Astrocyte (in vitro differentiated cells and primary cell): ENCODE data around the gene HEXIM2. TPM values are rescaled to one million over a fixed set of nuclear protein-coding genes. Genes with fewer than 3 reads are reported as not detected.

ENCODE experiments used
- DNase-seq: peaks from one replicate; pipeline ENCODE4 v3.0.0-alpha.2; 2010; ENCODE audit warnings: low read depth
- FAIRE-seq: peaks from 2 replicates; lab custom pipeline; 2011; peaks lifted over from hg19 to GRCh38; lab: Jason Lieb, UNC
- H2AFZ ChIP-seq: 2 replicates; pipeline ENCODE4 v1.6.0; 2012; ENCODE audit warnings: low read depth, low read length, inconsistent platforms
- H3K27ac ChIP-seq: 2 replicates; pipeline ENCODE4 v1.5.1; 2011; ENCODE audit warnings: low read depth, low read length, inconsistent platforms
- H3K27me3 ChIP-seq: 2 replicates; pipeline ENCODE4 v1.6.0; 2011; ENCODE audit warnings: low read length, inconsistent platforms; ENCODE audit not compliant: insufficient read depth
- H3K36me3 ChIP-seq: 2 replicates; pipeline ENCODE4 v1.5.1; 2011; ENCODE audit warnings: low read length, inconsistent platforms; ENCODE audit not compliant: insufficient read depth
- H3K4me1 ChIP-seq: 2 replicates; pipeline ENCODE4 v1.5.1; 2011; ENCODE audit warnings: low read length, inconsistent platforms; ENCODE audit not compliant: insufficient read depth
- H3K4me2 ChIP-seq: 2 replicates; pipeline ENCODE4 v1.6.0; 2012; ENCODE audit warnings: low read length, inconsistent platforms
- H3K4me3 ChIP-seq: 2 replicates; pipeline ENCODE4 v1.5.1; 2011; ENCODE audit warnings: low read depth, mild to moderate bottlenecking, low read length, inconsistent platforms; ENCODE audit not compliant: insufficient read depth
- H3K79me2 ChIP-seq: 2 replicates; pipeline ENCODE4 v1.6.0; 2012; ENCODE audit warnings: mild to moderate bottlenecking, low read length, inconsistent platforms; ENCODE audit not compliant: insufficient read depth
- H3K9ac ChIP-seq: 2 replicates; pipeline ENCODE4 v1.6.0; 2012; ENCODE audit warnings: mild to moderate bottlenecking, low read length, inconsistent platforms
- H3K9me3 ChIP-seq: 2 replicates; pipeline ENCODE4 v1.5.1; 2012; ENCODE audit warnings: low read depth, mild to moderate bottlenecking, low read length, inconsistent platforms; ENCODE audit not compliant: insufficient read depth
- H4K20me1 ChIP-seq: 2 replicates; pipeline ENCODE4 v1.6.0; 2012; ENCODE audit warnings: low read length, inconsistent platforms; ENCODE audit not compliant: insufficient read depth
- H3K27ac Mint-ChIP-seq: one replicate; pipeline ENCODE4 v1.8.0; 2021; ENCODE audit warnings: mild to moderate bottlenecking, mixed read lengths; ENCODE audit not compliant: unreplicated experiment
- H3K27me3 Mint-ChIP-seq: one replicate; pipeline ENCODE4 v1.8.0; 2021; ENCODE audit warnings: low read depth, mixed read lengths; ENCODE audit not compliant: unreplicated experiment
- H3K36me3 Mint-ChIP-seq: one replicate; pipeline ENCODE4 v1.8.0; 2021; ENCODE audit warnings: low read depth, mixed read lengths; ENCODE audit not compliant: unreplicated experiment
- H3K4me1 Mint-ChIP-seq: one replicate; pipeline ENCODE4 v1.8.0; 2021; ENCODE audit warnings: low read depth, mixed read lengths; ENCODE audit not compliant: unreplicated experiment
- H3K4me3 Mint-ChIP-seq: one replicate; pipeline ENCODE4 v1.8.0; 2021; ENCODE audit warnings: mild to moderate bottlenecking, moderate library complexity, mixed read lengths; ENCODE audit not compliant: unreplicated experiment
- H3K9me3 Mint-ChIP-seq: one replicate; pipeline ENCODE4 v1.8.0; 2021; ENCODE audit warnings: mild to moderate bottlenecking, mixed read lengths; ENCODE audit not compliant: unreplicated experiment
- EZH2 ChIP-seq: IDR thresholded peaks from 2 replicates; pipeline ENCODE4 v1.6.1; 2012; ENCODE audit warnings: mild to moderate bottlenecking, low read length, inconsistent platforms; ENCODE audit not compliant: insufficient read depth
- total RNA-seq: library from RNA; stranded (reverse); gene quantifications from 2 replicates; pipeline ENCODE4 v1.2.1, GENCODE V29; 2021
- TF ChIP-seq, protein P1 (sequence below): IDR thresholded peaks from 2 replicates; pipeline ENCODE4 v1.5.1; 2011; ENCODE audit warnings: low read depth, mild to moderate bottlenecking, inconsistent platforms, low read length, moderate library complexity; ENCODE audit not compliant: insufficient read depth

Gene HEXIM2
- total RNA-seq, 1 donor from 2014 or later = 9.0 TPM

DNA sequence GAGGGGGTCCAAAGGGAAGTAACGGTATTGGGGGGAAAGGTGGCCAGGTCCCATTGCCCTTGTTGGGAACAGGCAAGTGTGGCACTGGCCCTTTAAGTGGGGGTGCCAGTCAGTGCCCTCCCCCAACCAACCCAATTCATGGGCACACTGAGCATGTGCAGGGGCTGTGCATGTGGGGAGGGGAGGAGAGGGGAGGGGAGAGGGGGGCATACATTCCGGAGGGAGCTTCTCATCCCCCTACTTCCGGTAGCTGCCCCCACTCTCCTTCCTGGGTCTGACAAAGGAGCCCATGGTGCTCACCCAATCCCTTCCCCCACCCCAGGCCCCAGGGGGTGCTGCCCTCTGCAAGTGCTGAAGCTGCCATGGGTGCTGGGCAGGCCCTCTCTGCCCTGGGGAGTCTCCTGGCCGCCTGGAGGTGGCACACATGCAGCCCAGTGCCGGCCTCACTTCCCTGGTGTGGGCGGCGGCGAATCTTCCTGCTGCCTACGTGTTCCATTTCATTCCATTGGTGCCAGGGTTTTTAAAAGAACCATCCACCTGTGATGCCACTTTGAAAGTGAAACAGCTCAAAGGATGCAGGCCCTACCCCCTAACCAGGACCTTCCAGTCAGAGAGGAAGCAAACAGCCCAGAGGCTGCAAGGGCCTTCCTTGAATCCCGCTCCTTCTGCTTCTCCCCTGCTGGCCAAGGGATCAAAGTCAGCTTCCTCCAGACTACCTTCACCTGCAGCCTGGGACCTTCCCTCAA is 11.0 kb downstream of the HEXIM2 start:
- TF ChIP-seq EZH2 = no peak
- TF ChIP-seq, protein P1, sequence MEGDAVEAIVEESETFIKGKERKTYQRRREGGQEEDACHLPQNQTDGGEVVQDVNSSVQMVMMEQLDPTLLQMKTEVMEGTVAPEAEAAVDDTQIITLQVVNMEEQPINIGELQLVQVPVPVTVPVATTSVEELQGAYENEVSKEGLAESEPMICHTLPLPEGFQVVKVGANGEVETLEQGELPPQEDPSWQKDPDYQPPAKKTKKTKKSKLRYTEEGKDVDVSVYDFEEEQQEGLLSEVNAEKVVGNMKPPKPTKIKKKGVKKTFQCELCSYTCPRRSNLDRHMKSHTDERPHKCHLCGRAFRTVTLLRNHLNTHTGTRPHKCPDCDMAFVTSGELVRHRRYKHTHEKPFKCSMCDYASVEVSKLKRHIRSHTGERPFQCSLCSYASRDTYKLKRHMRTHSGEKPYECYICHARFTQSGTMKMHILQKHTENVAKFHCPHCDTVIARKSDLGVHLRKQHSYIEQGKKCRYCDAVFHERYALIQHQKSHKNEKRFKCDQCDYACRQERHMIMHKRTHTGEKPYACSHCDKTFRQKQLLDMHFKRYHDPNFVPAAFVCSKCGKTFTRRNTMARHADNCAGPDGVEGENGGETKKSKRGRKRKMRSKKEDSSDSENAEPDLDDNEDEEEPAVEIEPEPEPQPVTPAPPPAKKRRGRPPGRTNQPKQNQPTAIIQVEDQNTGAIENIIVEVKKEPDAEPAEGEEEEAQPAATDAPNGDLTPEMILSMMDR = no peak
- H3K4me1 ChIP-seq = peaks cover 31% of the 10 kb centered on the region
- H3K9ac ChIP-seq = peak overlapping the region; percentile 46
- H3K79me2 ChIP-seq = no peaks in the 10 kb centered on the region
- Mint-ChIP-seq H3K36me3 (peaks cover 9% of the 10 kb centered on the region), H3K4me3 (no peak overlapping the region), H3K27me3 (no peaks in the 10 kb centered on the region), H3K9me3 (no peaks in the 10 kb centered on the region), H3K4me1 (peaks cover 23% of the 10 kb centered on the region), H3K27ac (peak overlapping the region; percentile 55)
- H4K20me1 ChIP-seq = no peaks in the 10 kb centered on the region
- H2AFZ ChIP-seq = peak overlapping the region; percentile 72
- no peaks in the 10 kb centered on the region for H3K27me3 ChIP-seq
- H3K4me2 ChIP-seq = peak overlapping the region; percentile 71
- peak overlapping the region; percentile 42 for H3K27ac ChIP-seq
- H3K4me3 ChIP-seq = no peak overlapping the region
- DNase-seq = peak; percentile 66
- no peak for FAIRE-seq
- H3K36me3 ChIP-seq = no peaks in the 10 kb centered on the region
- H3K9me3 ChIP-seq = no peaks in the 10 kb centered on the region

DNA sequence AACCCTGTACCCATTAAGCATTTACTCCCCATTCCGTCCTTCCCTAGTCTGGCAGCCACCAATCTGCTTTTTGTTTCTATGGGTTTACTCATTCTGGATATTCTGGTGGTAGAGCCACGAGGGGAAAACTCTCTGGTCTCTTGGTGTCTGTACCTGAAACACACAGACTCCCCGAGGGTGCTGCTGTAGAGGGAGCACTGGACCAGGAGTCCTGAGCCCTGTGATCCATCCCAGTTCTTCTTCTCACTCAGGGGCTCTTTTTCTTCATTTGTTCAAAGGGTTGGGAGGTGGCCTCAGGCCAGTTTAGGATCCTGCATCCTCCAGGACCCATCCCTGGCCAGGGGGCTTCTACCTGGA is 14.1 kb downstream of the HEXIM2 start:
- H3K4me3 Mint-ChIP-seq = no peak overlapping the region
- no peaks in the 10 kb centered on the region for H3K9me3 ChIP-seq
- no peak for TF ChIP-seq EZH2
- TF ChIP-seq, protein P1 = no peak
- no peak overlapping the region for H2AFZ ChIP-seq
- no peaks in the 10 kb centered on the region for H3K79me2 ChIP-seq
- H3K36me3 ChIP-seq = no peaks in the 10 kb centered on the region
- no peak overlapping the region for H3K4me3 ChIP-seq
- DNase-seq (no peak), FAIRE-seq (no peak)
- H3K27ac ChIP-seq = no peak overlapping the region
- no peaks in the 10 kb centered on the region for H4K20me1 ChIP-seq
- no peaks in the 10 kb centered on the region for H3K27me3 Mint-ChIP-seq
- no peak overlapping the region for H3K27ac Mint-ChIP-seq
- H3K4me1 ChIP-seq = peaks cover 24% of the 10 kb centered on the region
- peaks cover 19% of the 10 kb centered on the region for H3K4me1 Mint-ChIP-seq
- H3K27me3 ChIP-seq = no peaks in the 10 kb centered on the region
- H3K36me3 Mint-ChIP-seq = peaks cover 3% of the 10 kb centered on the region
- no peaks in the 10 kb centered on the region for H3K9me3 Mint-ChIP-seq
- H3K9ac ChIP-seq = no peak overlapping the region
- H3K4me2 ChIP-seq = no peak overlapping the region

DNA sequence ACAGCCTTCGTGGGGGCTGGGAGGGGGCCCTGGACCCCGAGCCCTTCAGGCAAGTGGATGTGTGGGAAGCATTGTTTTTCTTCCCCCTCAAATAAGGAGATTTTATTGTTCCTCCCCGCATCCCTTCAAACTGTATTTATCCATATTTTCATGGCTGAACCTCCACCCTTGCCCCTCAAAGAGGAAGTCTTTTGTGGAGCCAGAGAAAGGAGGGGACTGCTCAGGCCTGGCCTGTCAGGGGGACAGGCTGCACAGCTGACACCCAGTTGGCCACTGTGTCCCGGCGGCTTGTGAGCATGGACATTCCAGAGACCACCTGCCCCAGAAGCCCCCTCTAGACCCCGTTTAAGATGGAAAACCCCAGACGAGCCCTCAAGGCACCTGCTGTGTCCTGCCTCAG is 15.9 kb downstream of the HEXIM2 start:
- H3K4me2 ChIP-seq = no peak overlapping the region
- H3K4me1 Mint-ChIP-seq = peaks cover 6% of the 10 kb centered on the region
- no peaks in the 10 kb centered on the region for H3K36me3 Mint-ChIP-seq
- H3K9me3 Mint-ChIP-seq = no peaks in the 10 kb centered on the region
- H3K4me3 ChIP-seq = no peak overlapping the region
- H3K27ac ChIP-seq = no peak overlapping the region
- H3K9me3 ChIP-seq = no peaks in the 10 kb centered on the region
- no peak for TF ChIP-seq EZH2
- TF ChIP-seq, protein P1 = no peak
- no peak overlapping the region for H3K27ac Mint-ChIP-seq
- H3K4me3 Mint-ChIP-seq = no peak overlapping the region
- no peak overlapping the region for H3K9ac ChIP-seq
- FAIRE-seq (no peak), DNase-seq (no peak)
- no peaks in the 10 kb centered on the region for H3K79me2 ChIP-seq
- H3K27me3 Mint-ChIP-seq = no peaks in the 10 kb centered on the region
- no peaks in the 10 kb centered on the region for H3K36me3 ChIP-seq
- no peaks in the 10 kb centered on the region for H4K20me1 ChIP-seq
- H3K4me1 ChIP-seq = peaks cover 6% of the 10 kb centered on the region
- H2AFZ ChIP-seq = no peak overlapping the region
- H3K27me3 ChIP-seq = no peaks in the 10 kb centered on the region
